Epithelial cell of esophagus (primary cell): Measurements from ENCODE around the gene FABP2.

Experiments
- DNase-seq: peaks from one replicate; pipeline ENCODE4 v3.0.0; 2010; ENCODE audit warnings: low read depth
- H3K4me3 ChIP-seq: 2 replicates; pipeline ENCODE4 v1.5.1; 2011; ENCODE audit warnings: mild to moderate bottlenecking, low read length, control low read depth
- CTCF ChIP-seq: IDR thresholded peaks from 2 replicates; pipeline ENCODE4 v1.5.1; 2011; ENCODE audit warnings: low read depth, mild to moderate bottlenecking, low read length, control low read depth, inconsistent platforms; ENCODE audit not compliant: insufficient read depth; ENCODE audit errors: missing control alignments

Gene FABP2

GRCh38 chr4:119300101-119300978 is 21.6 kb downstream of the FABP2 start:
- peak; percentile 98 for DNase-seq
- peak overlapping the region; percentile 97 for H3K4me3 ChIP-seq
- TF ChIP-seq CTCF: no peak

- no peak for TF ChIP-seq CTCF
- no peak for DNase-seq
- peak overlapping the region; percentile 97 for H3K4me3 ChIP-seq
Measured at GRCh38 chr4:119299741-119300100, 22.2 kb downstream of the FABP2 start.

GRCh38 chr4:119299260-119299671 is 22.7 kb downstream of the FABP2 start:
- no peak for TF ChIP-seq CTCF
- peak; percentile 40 for DNase-seq
- H3K4me3 ChIP-seq: peak overlapping the region; percentile 97

GRCh38 chr4:119297795-119298194 is 24.1 kb downstream of the FABP2 start:
- DNase-seq: no peak
- peak overlapping the region; percentile 97 for H3K4me3 ChIP-seq
- no peak for TF ChIP-seq CTCF

GRCh38 chr4:119296356-119296755 is 25.6 kb downstream of the FABP2 start:
- TF ChIP-seq CTCF: no peak
- DNase-seq: no peak
- H3K4me3 ChIP-seq: no peak overlapping the region

GRCh38 chr4:119290598-119290997 is 31.3 kb downstream of the FABP2 start:
- no peak for TF ChIP-seq CTCF
- no peak for DNase-seq
- H3K4me3 ChIP-seq: no peak overlapping the region

- no peak overlapping the region for H3K4me3 ChIP-seq
- TF ChIP-seq CTCF: no peak
- DNase-seq: no peak
Measured at GRCh38 chr4:119289313-119289712, 32.6 kb downstream of the FABP2 start.
